Nephron (organoid): ENCODE results near the gene COX4I2.

Source experiments
- H3K27ac Mint-ChIP-seq, 3 experiments: 2 replicates each; pipeline ENCODE4 v1.8.0; 2020; ENCODE audit warnings: mixed read lengths in 3 of 3, mild to moderate bottlenecking in 2 of 3, moderate library complexity in 1 of 3
- H3K27me3 Mint-ChIP-seq: 2 replicates; pipeline ENCODE4 v1.8.0; 2021; ENCODE audit warnings: low read depth, mild to moderate bottlenecking, moderate library complexity, mixed read lengths
- H3K36me3 Mint-ChIP-seq: 2 replicates; pipeline ENCODE4 v1.8.0; 2020; ENCODE audit warnings: low read depth, mixed read lengths
- H3K4me1 Mint-ChIP-seq: 2 replicates; pipeline ENCODE4 v1.8.0; 2020; ENCODE audit warnings: mixed read lengths
- H3K4me3 Mint-ChIP-seq, 3 experiments: 2 replicates each; pipeline ENCODE4 v1.8.0; 2020; ENCODE audit warnings: mild to moderate bottlenecking in 3 of 3, mixed read lengths in 3 of 3, moderate library complexity in 2 of 3
- H3K9me3 Mint-ChIP-seq: 2 replicates; pipeline ENCODE4 v1.8.0; 2020; ENCODE audit warnings: mixed read lengths
- TF ChIP-seq, protein P1 (sequence below), 3 experiments: fragments of 200-600 bp; sonication (generic); IDR thresholded peaks; one replicate each; pipeline ENCODE4 v1.5.0; 2021; ENCODE audit warnings: antibody characterized with exemption in 3 of 3; ENCODE audit not compliant: unreplicated experiment in 3 of 3

The COX4I2 gene

DNA sequence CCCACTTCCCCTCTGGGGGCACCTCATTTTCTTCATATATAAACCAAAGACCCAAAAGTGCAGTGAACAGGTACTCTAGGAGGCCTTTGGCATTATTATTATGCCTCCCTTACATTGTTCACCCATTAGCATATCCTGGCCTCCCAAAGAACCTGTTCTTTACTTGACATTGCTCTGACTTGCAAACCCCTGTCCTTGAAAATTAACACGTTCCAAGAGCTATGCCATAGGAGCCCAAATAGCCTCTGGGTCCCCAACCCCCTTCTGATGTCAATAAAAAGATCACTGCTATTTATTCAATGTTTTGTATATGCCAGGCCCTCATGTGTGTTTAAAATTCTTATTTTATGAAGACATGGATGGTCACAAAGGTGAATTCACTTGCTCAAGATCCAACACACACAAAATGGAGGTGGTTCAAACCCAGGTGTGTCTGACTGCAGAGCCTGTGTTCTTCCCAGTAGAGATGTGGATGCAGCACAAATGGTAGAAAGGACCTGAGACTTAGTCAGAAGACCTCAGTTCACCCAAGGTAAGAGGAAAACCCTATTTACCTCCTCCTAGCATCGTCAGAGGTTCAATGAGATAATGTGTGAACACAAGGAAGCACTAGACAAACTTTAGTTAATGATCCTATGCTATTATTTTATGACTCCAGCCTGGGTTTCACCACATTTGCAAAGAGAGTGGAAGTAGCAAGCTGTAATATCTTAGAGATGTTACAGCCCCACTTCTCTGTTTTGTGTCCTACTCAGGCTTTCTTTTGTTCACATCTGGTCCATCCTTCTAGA, 48.3 kb downstream of the COX4I2 start:
- Mint-ChIP-seq H3K27ac (peak overlapping the region in 1 of 3 experiments; percentile 53), H3K27me3 (no peaks in the 10 kb centered on the region), H3K4me1 (peaks cover 15% of the 10 kb centered on the region), H3K36me3 (peaks cover 41% of the 10 kb centered on the region), H3K9me3 (no peaks in the 10 kb centered on the region), H3K4me3 (no peak overlapping the region)
- TF ChIP-seq, protein P1, sequence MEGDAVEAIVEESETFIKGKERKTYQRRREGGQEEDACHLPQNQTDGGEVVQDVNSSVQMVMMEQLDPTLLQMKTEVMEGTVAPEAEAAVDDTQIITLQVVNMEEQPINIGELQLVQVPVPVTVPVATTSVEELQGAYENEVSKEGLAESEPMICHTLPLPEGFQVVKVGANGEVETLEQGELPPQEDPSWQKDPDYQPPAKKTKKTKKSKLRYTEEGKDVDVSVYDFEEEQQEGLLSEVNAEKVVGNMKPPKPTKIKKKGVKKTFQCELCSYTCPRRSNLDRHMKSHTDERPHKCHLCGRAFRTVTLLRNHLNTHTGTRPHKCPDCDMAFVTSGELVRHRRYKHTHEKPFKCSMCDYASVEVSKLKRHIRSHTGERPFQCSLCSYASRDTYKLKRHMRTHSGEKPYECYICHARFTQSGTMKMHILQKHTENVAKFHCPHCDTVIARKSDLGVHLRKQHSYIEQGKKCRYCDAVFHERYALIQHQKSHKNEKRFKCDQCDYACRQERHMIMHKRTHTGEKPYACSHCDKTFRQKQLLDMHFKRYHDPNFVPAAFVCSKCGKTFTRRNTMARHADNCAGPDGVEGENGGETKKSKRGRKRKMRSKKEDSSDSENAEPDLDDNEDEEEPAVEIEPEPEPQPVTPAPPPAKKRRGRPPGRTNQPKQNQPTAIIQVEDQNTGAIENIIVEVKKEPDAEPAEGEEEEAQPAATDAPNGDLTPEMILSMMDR (IDR thresholded peaks at IDR 0.05; ENCODE audit: unreplicated experiment in 3 of 3), result no peak

DNA sequence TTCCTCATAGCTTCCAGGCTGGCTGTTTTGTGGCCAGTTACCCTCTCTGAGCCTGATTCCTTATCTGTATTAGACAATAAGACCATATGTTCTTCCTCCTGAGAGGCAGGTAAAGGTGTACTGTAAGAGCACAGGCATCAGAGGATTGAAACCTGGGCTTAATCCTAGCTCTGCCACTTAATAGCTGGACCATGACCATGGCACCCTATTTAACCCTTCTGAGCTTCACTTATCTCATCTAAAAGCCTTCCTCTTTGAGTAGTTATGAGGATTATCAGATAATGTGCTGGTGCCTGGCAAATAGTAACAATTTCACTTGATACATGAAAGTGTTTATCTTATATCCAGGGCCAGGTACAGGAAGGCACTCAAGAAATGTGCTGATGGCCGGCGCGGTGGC, 50.1 kb downstream of the COX4I2 start:
- Mint-ChIP-seq H3K4me3 (no peak overlapping the region), H3K27ac (no peak overlapping the region), H3K9me3 (no peaks in the 10 kb centered on the region)

DNA sequence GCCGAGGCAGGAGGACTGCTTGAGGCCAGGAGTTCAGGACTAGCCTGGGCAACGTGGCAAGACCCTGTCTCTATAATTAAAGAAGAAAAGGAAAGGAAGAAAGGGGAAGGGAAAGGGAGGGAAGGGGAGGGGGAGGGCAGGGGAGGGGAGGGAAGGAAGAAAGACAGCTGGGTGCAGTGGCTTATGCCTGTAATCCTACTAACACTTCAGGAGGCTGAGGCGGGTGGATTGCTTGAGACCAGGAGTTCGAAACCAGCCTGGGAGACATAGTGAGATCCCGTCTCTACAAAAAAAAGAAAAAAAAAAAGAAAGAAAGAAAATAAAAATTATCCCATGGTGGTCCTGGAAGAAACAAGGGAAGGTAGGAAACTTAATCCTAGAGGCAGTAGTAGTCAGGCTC, 51.4 kb downstream of the COX4I2 start:
- Mint-ChIP-seq H3K27me3 (no peaks in the 10 kb centered on the region), H3K4me1 (peaks cover 29% of the 10 kb centered on the region), H3K4me3 (no peak overlapping the region), H3K36me3 (peaks cover 46% of the 10 kb centered on the region), H3K27ac (no peak overlapping the region), H3K9me3 (no peaks in the 10 kb centered on the region)
- TF ChIP-seq, protein P1 (IDR thresholded peaks at IDR 0.05; ENCODE audit: unreplicated experiment in 3 of 3), result no peak

More for the DNA sequence above, 50.1 kb downstream of the COX4I2 start:
- Mint-ChIP-seq H3K4me1 (peaks cover 24% of the 10 kb centered on the region), H3K27me3 (no peaks in the 10 kb centered on the region), H3K36me3 (peaks cover 50% of the 10 kb centered on the region)
- TF ChIP-seq, protein P1 (IDR thresholded peaks at IDR 0.05; ENCODE audit: unreplicated experiment in 3 of 3), result no peak

DNA sequence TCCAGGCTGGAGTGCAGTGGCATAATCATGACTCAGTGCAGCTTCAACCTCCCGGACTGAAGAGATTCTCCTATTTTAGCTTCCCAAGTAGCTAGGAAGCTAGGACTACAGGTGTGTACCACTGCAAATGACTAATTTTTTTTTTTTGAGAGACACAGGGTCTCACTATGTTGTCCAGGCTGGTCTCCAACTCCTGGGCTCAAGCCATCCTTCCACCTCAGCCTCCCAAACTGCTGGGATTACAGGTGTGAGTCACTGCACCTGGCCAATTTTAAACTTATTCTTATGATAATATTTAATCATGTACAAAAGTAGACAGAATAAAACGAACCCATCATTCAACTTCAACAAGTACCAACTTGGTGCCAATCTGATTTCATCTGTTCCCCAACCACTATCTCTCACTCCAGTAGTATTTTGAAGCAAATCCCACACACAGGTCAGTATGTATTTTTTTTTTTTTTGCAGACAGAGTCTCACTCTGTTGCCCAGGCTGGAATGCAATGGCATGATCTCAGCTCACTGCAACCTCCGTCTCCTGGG, 52.5 kb downstream of the COX4I2 start:
- TF ChIP-seq, protein P1 (IDR thresholded peaks at IDR 0.05; ENCODE audit: unreplicated experiment in 3 of 3), result no peak
- Mint-ChIP-seq H3K36me3 (peaks cover 42% of the 10 kb centered on the region), H3K4me1 (peaks cover 39% of the 10 kb centered on the region), H3K9me3 (no peaks in the 10 kb centered on the region), H3K4me3 (no peak overlapping the region), H3K27ac (no peak overlapping the region), H3K27me3 (no peaks in the 10 kb centered on the region)

DNA sequence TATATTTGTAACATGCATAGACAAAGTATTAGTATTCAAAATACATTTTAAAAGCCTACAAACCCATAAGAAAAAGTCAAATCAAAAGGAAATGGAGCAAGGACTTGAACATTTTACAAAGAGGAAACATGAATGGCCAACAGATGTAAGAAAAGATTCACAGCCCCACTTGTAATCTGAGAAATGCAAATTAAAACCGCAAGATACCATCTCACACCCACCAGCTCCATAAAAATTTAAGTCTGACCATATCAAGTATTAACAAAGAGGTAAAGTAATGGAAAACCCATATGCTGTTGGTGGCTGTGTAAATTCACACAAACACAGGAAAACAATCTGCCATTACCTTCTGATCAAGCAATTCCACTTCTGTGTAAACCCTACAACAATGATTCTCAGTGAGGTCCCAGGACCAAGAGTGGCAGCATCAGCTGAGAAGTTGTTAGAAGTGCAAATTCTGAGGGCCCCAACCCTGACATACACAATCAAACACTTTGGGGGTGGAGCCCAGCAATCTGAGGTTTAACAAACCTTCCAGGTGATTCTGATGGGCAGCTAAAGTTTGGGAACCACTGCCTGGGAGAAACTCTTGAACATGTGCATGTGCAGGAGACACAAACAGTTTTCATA, 54.0 kb downstream of the COX4I2 start:
- Mint-ChIP-seq H3K27me3 (no peaks in the 10 kb centered on the region), H3K4me1 (peaks cover 40% of the 10 kb centered on the region), H3K27ac (peak overlapping the region; percentile 77 to 89 (median 79)), H3K4me3 (peak overlapping the region in 2 of 3 experiments; percentile 24 to 36), H3K9me3 (no peaks in the 10 kb centered on the region), H3K36me3 (peaks cover 30% of the 10 kb centered on the region)
- TF ChIP-seq, protein P1 (IDR thresholded peaks at IDR 0.05; ENCODE audit: unreplicated experiment in 3 of 3), result no peak
